Muscle layer of duodenum (tissue), 2 donors: ENCODE data around the gene ING3.

Source experiments
- H3K27ac ChIP-seq: one replicate; pipeline ENCODE4 v1.7.0; 2013; ENCODE audit warnings: mild to moderate bottlenecking, low read length
- H3K27me3 ChIP-seq: one replicate; pipeline ENCODE4 v1.7.0; 2013; ENCODE audit warnings: low read depth, mild to moderate bottlenecking, control low read depth, low read length
- H3K36me3 ChIP-seq, 2 donors: one replicate each; pipeline ENCODE4 v1.7.0; 2013; ENCODE audit warnings: low read length in 2 of 2, control low read depth in 1 of 2, mild to moderate bottlenecking in 1 of 2; ENCODE audit not compliant: insufficient read depth in 2 of 2, control insufficient read depth in 1 of 2
- H3K4me1 ChIP-seq, 2 donors: one replicate each; pipeline ENCODE4 v1.7.0; 2013; ENCODE audit warnings: low read length in 2 of 2, mild to moderate bottlenecking in 2 of 2, control low read depth in 1 of 2, moderate library complexity in 1 of 2; ENCODE audit not compliant: insufficient read depth in 2 of 2, control insufficient read depth in 1 of 2
- H3K4me3 ChIP-seq, 2 donors: one replicate each; pipeline ENCODE4 v1.7.0; 2013; ENCODE audit warnings: low read length in 2 of 2, low read depth in 1 of 2, mild to moderate bottlenecking in 1 of 2
- H3K9me3 ChIP-seq, 2 donors: one replicate each; pipeline ENCODE4 v1.7.0; 2013; ENCODE audit warnings: low read length in 2 of 2, control low read depth in 1 of 2, mild to moderate bottlenecking in 1 of 2; ENCODE audit not compliant: control insufficient read depth in 1 of 2
- donor health status: healthy.

Gene ING3

GRCh38 chr7:120931243-120931642 is 19.3 kb upstream of the ING3 start:
- no peak overlapping the region for H3K27ac ChIP-seq
- H3K9me3 ChIP-seq: no peaks in the 10 kb centered on the region
- H3K27me3 ChIP-seq: no peaks in the 10 kb centered on the region
- no peaks in the 10 kb centered on the region for H3K4me1 ChIP-seq
- H3K36me3 ChIP-seq: no peaks in the 10 kb centered on the region
- H3K4me3 ChIP-seq: no peak overlapping the region

- no peaks in the 10 kb centered on the region for H3K36me3 ChIP-seq
- no peak overlapping the region for H3K4me3 ChIP-seq
- no peak overlapping the region for H3K27ac ChIP-seq
- H3K9me3 ChIP-seq: no peaks in the 10 kb centered on the region
- H3K4me1 ChIP-seq: no peaks in the 10 kb centered on the region
- no peaks in the 10 kb centered on the region for H3K27me3 ChIP-seq
Observed at GRCh38 chr7:120933475-120933874, 17.1 kb upstream of the ING3 start.

GRCh38 chr7:120939345-120939744 is 11.2 kb upstream of the ING3 start:
- H3K36me3 ChIP-seq: no peaks in the 10 kb centered on the region
- H3K27me3 ChIP-seq: no peaks in the 10 kb centered on the region
- no peak overlapping the region for H3K4me3 ChIP-seq
- H3K9me3 ChIP-seq: no peaks in the 10 kb centered on the region
- no peaks in the 10 kb centered on the region for H3K4me1 ChIP-seq
- no peak overlapping the region for H3K27ac ChIP-seq

GRCh38 chr7:120941064-120941463 is 9.5 kb upstream of the ING3 start:
- peaks cover 0 to 9% of the 10 kb centered on the region in 2 donors for H3K4me1 ChIP-seq
- H3K4me3 ChIP-seq: no peak overlapping the region
- no peaks in the 10 kb centered on the region for H3K9me3 ChIP-seq
- no peak overlapping the region for H3K27ac ChIP-seq
- no peaks in the 10 kb centered on the region for H3K27me3 ChIP-seq
- no peaks in the 10 kb centered on the region for H3K36me3 ChIP-seq

GRCh38 chr7:120941856-120942255 is 8.7 kb upstream of the ING3 start:
- no peaks in the 10 kb centered on the region for H3K27me3 ChIP-seq
- peaks cover 0 to 9% of the 10 kb centered on the region in 2 donors for H3K4me1 ChIP-seq
- H3K9me3 ChIP-seq: no peaks in the 10 kb centered on the region
- no peak overlapping the region for H3K4me3 ChIP-seq
- no peak overlapping the region for H3K27ac ChIP-seq
- H3K36me3 ChIP-seq: no peaks in the 10 kb centered on the region

- Histone ChIP-seq H3K36me3 (no peaks in the 10 kb centered on the region), H3K27ac (no peak overlapping the region), H3K4me3 (no peak overlapping the region), H3K9me3 (no peaks in the 10 kb centered on the region), H3K27me3 (no peaks in the 10 kb centered on the region), H3K4me1 (peaks cover 0 to 9% of the 10 kb centered on the region in 2 donors)
Observed at GRCh38 chr7:120942861-120943260, 7.7 kb upstream of the ING3 start.

- no peaks in the 10 kb centered on the region for H3K9me3 ChIP-seq
- H3K27ac ChIP-seq: no peak overlapping the region
- no peaks in the 10 kb centered on the region for H3K27me3 ChIP-seq
- no peaks in the 10 kb centered on the region for H3K36me3 ChIP-seq
- H3K4me3 ChIP-seq: no peak overlapping the region
- H3K4me1 ChIP-seq: peaks cover 0 to 17% of the 10 kb centered on the region in 2 donors
Observed at GRCh38 chr7:120944826-120945562, 5.6 kb upstream of the ING3 start.

GRCh38 chr7:120947980-120948379 is 2.6 kb upstream of the ING3 start:
- Histone ChIP-seq H3K36me3 (no peaks in the 10 kb centered on the region), H3K4me1 (peaks cover 0 to 24% of the 10 kb centered on the region in 2 donors), H3K4me3 (no peak overlapping the region), H3K27me3 (no peaks in the 10 kb centered on the region), H3K27ac (no peak overlapping the region), H3K9me3 (no peaks in the 10 kb centered on the region)

- no peaks in the 10 kb centered on the region for H3K27me3 ChIP-seq
- peaks cover 0 to 24% of the 10 kb centered on the region in 2 donors for H3K4me1 ChIP-seq
- H3K9me3 ChIP-seq: no peaks in the 10 kb centered on the region
- H3K27ac ChIP-seq: peak overlapping the region; percentile 44
- peaks cover 8 to 11% of the 10 kb centered on the region in 2 donors for H3K36me3 ChIP-seq
- H3K4me3 ChIP-seq: peak overlapping the region; percentile 84 to 91
Observed at GRCh38 chr7:120949393-120949911, 1.1 kb upstream of the ING3 start.

- peaks cover 0 to 22% of the 10 kb centered on the region in 2 donors for H3K4me1 ChIP-seq
- peaks cover 14 to 15% of the 10 kb centered on the region in 2 donors for H3K36me3 ChIP-seq
- H3K4me3 ChIP-seq: peak overlapping the region; percentile 84 to 91
- peak overlapping the region; percentile 44 for H3K27ac ChIP-seq
- no peaks in the 10 kb centered on the region for H3K27me3 ChIP-seq
- H3K9me3 ChIP-seq: no peaks in the 10 kb centered on the region
Observed at GRCh38 chr7:120949998-120950538, 509 bp upstream of the ING3 start.

GRCh38 chr7:120951309-120951699 is 727 bp downstream of the ING3 start:
- Histone ChIP-seq H3K4me1 (peaks cover 0 to 18% of the 10 kb centered on the region in 2 donors), H3K36me3 (peaks cover 22 to 27% of the 10 kb centered on the region in 2 donors), H3K27ac (peak overlapping the region; percentile 82), H3K27me3 (no peaks in the 10 kb centered on the region), H3K4me3 (peak overlapping the region; percentile 84 to 92), H3K9me3 (no peaks in the 10 kb centered on the region)
